GM18867 (cell line): Measurements from ENCODE around the gene CNTF.

Experiments used
- ATAC-seq: cut with Tn5 transposase; IDR thresholded peaks from one replicate; pipeline ENCODE4 v1.9.1; 2021; ENCODE audit warnings: mild to moderate bottlenecking, moderate library complexity; ENCODE audit not compliant: unreplicated experiment

CNTF gene

GRCh38 chr11:58641803-58642581, 19.5 kb downstream of the CNTF start:
- no peak for ATAC-seq

GRCh38 chr11:58645854-58646253, 23.4 kb downstream of the CNTF start:
- no peak for ATAC-seq

GRCh38 chr11:58647141-58647699, 24.8 kb downstream of the CNTF start:
- ATAC-seq, result peak; percentile 85

GRCh38 chr11:58647866-58648265, 25.4 kb downstream of the CNTF start:
- no peak for ATAC-seq

- no peak for ATAC-seq
Measured at GRCh38 chr11:58649623-58650022, 27.2 kb downstream of the CNTF start.

- ATAC-seq, result no peak
Measured at GRCh38 chr11:58650496-58650895, 28.0 kb downstream of the CNTF start.

- ATAC-seq, result no peak
Measured at GRCh38 chr11:58652726-58653280, 30.3 kb downstream of the CNTF start.

- peak; percentile 96 for ATAC-seq
Measured at GRCh38 chr11:58654079-58654907, 31.8 kb downstream of the CNTF start.

- ATAC-seq, result peak; percentile 45
Measured at GRCh38 chr11:58654908-58655296, 32.4 kb downstream of the CNTF start.

- ATAC-seq, result no peak
Measured at GRCh38 chr11:58656348-58656747, 33.9 kb downstream of the CNTF start.

GRCh38 chr11:58658623-58659022, 36.2 kb downstream of the CNTF start:
- ATAC-seq, result no peak

GRCh38 chr11:58659404-58659803, 36.9 kb downstream of the CNTF start:
- no peak for ATAC-seq

- ATAC-seq, result no peak
Measured at GRCh38 chr11:58659910-58660570, 37.6 kb downstream of the CNTF start.

- ATAC-seq, result no peak
Measured at GRCh38 chr11:58671983-58672633, 49.6 kb downstream of the CNTF start.

- no peak for ATAC-seq
Measured at GRCh38 chr11:58674609-58675008, 52.1 kb downstream of the CNTF start.
